ENCODE data around the gene KCTD15.

Gene KCTD15

GRCh38 chr19:33798681-33799111, 2.0 kb downstream of the KCTD15 start:
- no peak for DNase-seq

DNA sequence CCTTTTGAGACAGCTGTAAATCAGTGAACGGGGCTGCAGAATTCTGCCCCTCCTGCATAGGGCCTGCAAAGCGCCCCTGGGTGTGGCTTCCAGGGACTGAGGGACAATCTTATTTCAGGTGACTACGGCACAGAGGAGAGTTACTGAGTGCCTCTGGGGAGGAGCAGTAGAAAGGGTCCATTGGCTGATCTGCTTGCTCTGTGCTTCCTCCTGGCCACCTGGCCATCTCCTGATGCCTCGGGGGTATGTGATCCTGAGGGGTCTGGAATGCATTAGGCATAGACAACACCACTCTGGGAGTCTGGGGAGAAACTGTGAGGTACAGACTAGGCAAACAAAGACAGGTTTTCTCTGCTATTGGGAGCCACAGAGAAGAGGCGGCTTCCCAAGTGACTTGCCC, 2.8 kb downstream of the KCTD15 start:
- no peak for DNase-seq

GRCh38 chr19:33800012-33800680, 3.5 kb downstream of the KCTD15 start:
- no peak for DNase-seq

GRCh38 chr19:33801411-33801810, 4.7 kb downstream of the KCTD15 start:
- no peak for DNase-seq

DNA sequence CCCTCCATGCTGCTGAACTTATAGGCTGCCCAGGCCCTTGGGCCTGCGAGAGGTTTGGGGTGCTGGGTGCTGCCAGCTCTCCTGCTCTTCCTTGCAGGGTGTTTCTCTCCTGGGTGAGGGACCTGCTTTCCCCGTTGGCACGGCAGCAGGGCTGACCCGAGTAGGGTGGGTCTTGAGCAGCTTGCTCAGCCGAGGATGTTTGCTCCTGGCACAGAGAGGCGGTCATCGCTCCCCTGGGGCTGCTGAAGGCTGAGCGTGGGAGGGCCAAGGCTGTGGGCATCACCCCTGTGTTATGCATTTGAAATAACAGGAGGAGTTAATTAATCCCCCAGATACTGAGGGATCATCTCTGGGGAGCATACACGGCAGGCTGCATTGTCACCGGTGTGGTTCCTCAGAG, 5.3 kb downstream of the KCTD15 start:
- no peak for DNase-seq

- no peak for DNase-seq
Observed at GRCh38 chr19:33802801-33803200, 6.1 kb downstream of the KCTD15 start.

- DNase-seq, result no peak
Observed at GRCh38 chr19:33803383-33803782, 6.7 kb downstream of the KCTD15 start.

DNA sequence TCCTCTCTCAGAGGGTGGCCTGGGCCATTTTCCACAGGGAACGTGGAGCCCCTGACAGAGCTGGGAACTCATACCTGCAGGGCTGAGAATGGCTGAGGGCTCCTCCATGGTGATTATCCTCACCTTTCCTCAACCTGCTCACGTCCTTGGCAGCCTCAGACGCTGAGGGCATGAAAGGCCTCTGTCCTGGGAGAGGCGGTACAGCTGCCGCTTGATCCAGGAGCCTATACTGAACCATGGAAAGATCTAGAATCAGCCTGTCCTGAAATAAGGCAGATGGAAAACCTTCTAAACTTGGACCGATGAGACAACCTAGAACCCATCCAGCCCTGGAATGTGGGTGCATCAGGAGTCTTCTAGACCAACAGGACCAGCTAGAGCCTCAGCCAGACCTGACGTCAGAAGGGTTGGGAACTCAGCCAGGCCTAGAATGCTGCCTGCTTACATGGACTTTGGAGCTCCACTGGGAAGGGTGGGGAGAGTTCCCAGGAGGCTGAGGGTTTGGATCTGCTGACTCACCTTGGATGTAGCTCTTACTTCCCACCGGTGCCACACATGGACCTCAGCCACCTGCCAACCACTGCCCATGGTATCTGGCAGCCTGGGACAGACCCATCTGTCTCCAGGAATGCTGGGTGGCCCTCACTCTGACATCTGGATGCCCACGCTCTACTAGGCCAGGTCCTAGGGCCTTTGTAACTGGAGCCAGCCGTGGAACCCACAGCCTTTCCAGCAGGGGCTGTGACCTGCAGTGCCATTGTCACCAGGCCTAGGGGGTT, 7.5 kb downstream of the KCTD15 start:
- DNase-seq, result no peak

GRCh38 chr19:33805313-33805712, 8.6 kb downstream of the KCTD15 start:
- no peak for DNase-seq

DNA sequence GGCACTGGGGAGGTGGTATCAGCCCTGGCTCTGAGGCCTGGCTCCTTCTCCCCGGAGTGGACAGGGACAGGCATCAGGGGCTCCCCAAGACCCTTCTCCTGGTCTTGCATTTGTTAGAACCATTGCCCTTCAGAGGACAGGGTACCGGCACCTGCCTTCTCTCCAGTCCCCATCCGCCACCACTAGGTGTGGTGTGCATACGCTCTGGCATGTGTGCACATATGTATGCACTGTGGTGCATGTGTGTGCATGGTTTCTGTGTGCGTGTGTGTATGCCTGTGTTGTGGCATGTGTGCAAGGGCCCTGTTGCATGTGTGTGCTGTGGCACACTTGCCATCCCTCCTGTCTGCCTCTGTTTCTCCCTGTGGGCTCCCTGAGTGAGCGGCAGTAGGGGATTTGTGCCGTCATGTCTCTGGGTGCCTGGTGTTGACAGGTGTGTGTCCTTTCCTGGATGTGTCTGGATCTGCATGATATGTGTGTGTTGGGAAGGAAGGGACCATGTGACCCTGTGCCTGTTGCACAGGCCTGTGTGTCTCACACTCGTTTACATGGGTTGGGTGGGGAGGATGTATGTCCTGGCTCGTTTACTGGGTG, 9.3 kb downstream of the KCTD15 start:
- no peak for DNase-seq

DNA sequence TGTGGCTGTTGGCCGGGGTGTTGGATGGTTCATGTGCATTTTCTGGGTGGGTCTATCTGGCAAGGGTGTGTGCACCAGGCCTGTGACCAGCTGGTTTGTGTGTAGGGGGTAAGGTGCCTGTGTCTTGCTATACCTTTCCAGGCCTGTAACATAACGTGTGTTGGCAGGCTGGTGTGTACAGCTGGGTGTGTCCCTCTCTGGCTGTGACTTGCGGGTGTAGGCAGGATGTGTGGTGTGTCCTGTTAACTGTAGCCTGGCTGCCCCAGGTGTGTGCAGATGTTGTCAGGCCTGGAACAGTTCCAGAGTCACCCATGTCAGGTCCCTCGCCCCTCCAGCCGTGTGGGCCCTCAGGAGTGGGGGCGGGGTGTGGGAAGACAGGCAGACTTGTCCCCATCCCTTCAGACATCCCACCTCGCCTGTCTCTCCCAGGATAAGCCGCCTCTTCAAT, 9.8 kb downstream of the KCTD15 start:
- DNase-seq, result no peak

GRCh38 chr19:33808399-33808798, 11.7 kb downstream of the KCTD15 start:
- DNase-seq, result no peak

DNA sequence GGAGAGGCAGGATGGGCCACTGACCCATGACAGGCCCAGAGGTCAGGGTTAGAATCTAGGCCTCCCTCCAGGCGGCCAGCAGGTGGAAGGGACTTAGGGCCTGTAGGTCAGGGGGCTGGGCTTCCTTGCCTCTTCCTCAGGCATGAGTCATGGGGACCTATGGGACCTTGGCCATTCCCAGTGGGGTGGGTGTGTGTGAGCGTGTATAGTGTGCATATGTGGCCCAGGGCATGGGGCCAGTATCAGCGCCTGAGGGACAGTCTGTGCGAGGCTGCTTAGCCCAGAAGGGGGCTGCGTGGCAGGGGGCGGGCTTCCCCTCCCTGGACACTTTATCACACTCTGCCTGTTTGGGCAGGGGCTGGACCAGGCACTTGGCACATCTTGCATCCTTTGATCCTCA, 13.3 kb downstream of the KCTD15 start:
- DNase-seq, result no peak

GRCh38 chr19:33810821-33811220, 14.2 kb downstream of the KCTD15 start:
- DNase-seq, result no peak

- no peak for DNase-seq
Observed at GRCh38 chr19:33811246-33811645, 14.6 kb downstream of the KCTD15 start.

DNA sequence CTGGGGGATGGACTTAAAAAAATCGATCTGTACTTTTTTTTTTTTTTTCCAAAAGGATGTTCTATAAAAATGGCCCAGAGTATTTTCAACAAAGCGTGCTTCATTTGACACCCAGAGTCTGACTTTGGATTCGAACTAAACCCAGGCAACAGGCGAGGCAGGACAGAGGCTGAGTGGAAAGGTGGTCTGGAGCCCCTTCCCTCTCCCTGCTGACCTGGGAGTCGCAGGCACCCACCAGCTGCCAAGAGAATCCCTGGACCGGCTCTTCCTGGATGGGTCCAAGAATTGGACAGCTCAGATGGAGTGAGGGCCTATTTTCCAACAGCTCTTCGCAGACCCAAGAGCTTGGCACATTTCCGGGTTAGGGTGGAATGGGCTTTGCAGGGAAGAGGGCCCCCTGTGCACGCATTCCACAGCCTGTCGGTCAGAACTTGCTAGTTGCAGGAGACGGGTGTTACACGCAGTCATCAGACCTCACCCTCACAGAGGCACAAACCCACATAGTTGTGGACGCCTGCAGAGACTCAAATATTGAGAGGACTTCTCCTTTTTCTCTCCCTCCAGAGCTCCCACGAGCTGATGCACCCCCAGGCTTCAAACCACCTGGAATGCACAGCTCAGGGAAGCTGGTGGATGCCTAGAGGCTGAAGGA, 15.2 kb downstream of the KCTD15 start:
- DNase-seq, result no peak

DNA sequence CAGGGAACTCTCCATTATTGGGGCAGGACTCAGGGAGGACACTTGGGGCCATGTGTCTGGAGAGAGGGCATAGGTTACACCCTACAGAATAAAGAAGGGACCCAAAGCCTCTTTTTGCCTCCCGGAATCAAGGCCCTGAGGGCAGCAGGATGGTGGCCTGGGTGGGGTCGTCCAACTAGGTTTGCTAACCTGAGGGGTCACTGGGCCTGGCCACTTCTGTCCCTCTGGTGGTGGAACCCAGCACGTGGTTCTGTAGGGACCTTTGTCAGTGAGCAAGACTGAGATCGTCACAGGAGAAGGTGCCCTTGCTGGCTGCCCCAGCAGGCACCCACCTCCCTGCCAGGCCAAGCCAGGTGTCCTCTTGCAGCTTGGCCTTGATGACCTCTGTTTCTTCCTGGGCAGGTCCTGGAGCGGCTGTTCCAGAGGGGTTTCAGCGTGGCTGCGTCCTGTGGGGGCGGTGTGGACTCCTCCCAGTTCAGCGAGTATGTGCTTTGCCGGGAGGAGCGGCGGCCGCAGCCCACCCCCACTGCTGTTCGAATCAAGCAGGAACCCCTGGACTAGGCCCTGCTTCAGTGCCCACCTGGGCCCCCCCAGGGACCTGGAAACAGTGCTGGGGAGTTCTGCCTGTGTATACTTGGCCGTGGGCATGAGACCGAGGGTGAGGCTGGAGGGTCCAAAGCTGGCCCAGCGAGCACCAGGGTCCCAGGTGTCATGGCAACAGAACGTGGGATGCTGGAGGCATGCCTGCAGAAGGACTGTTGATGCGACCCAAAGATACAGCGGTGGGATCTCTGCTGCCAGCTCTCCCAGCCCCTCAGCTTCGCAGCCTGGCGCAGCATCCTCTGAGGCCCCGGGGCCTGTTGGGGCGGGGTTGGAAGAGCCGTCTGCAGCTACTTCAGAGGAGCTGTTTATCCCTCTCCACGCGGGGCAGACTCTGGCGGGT, 16.0 kb downstream of the KCTD15 start:
- no peak for DNase-seq

DNA sequence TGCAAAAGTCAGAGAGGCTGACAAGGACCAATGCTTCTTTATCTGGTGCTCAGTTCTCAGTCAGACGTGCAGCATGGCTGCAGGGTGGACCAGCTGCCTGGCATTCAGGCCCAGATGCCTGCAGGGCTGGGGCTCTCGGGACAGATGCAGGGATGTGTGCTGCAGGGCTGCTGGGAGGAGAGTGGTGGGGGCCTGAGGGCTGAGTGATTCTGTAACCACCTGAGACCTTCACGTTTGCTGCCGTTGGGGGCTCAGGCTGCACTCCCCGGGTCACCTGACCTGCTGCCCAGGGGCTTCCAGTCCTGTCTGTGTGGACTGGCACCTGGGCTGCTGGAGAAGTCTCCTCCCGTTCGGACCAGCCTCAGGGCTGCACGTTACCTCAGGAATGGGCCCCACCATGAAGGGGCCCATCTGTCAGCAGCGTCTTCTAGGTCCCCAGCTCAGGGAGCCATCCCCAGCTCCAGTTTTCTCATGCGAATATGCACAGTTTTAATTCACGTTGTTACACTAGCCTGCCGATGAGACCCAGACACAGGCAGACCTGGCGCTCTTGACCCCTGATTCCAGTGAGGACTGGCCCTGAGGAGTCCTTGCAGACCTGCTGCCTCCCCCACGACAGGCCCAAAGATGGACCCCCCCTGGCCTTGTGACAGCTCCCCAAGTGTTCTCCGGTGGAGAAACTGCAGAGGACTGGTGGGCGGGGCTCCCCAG, 16.9 kb downstream of the KCTD15 start:
- no peak for DNase-seq

- no peak for DNase-seq
Observed at GRCh38 chr19:33814181-33815165, 17.8 kb downstream of the KCTD15 start.

All from NCI-H1105 treated with DMSO at 0.1 percent for 48 hours (cell line).